CD4-positive, alpha-beta T cell treated with Interleukin-12 subunit alpha and Interleukin-12 subunit beta, for 1 hour (primary cell): ENCODE measurements around the gene ASB13.
"Not testable (repeated sequence)": the region's sequence is repeated elsewhere in the genome, so short reads cannot be mapped to it uniquely, and the experiment has no call there.

Source experiments
- DNase-seq: peaks from one replicate; pipeline ENCODE4 v3.0.0-alpha.2; 2020

ASB13 gene

DNA sequence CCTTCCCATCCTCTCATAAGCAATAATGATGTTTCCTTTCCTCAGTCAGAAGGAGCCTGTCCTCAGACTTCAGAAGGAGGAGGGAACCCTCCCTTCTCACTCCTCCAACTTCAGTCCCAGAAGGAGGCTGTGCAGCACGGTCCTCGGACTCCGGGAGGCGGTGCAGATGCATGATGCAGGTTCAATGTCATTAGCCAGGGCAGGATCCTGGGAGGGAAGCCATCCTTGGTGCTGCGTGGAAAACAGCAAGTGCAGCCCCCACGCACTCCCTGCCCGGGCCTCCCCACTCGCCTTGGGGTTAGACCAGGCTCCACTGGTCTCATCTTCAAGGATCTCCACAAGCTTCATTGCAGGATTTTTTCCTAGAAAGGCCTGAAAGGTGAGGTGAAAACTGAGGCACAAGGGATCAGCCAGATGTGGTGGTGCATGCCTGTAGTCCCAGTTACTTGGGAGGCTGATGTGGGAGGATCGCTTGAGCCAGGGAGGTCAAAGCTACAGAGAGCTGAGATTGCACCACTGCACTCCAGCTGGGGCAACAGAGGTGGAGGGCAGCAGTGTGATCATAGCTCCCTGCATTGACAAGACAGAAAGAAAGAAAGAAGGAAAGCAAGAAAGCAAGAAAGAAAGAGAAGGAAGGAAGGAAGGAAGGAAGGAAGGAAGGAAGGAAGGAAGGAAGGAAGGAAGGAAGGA lies 62.0 kb downstream of the ASB13 start:
- DNase-seq, result no peak

DNA sequence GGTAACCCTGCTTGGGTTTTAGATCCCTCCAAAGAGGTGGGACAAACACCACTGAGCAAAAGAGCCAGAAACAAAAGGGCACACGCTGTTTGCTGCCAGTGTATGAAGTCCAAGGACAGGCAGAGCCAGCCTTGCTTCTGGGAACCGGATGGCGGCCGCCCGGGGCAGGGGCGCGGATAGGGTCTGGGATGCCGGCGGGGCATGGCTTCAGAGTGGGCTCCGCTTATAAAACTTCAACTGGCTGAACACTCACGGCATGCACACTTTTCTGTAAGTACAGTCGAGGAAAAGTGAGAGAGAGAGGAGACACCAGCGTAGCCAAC lies 62.6 kb downstream of the ASB13 start:
- DNase-seq, result no peak

DNA sequence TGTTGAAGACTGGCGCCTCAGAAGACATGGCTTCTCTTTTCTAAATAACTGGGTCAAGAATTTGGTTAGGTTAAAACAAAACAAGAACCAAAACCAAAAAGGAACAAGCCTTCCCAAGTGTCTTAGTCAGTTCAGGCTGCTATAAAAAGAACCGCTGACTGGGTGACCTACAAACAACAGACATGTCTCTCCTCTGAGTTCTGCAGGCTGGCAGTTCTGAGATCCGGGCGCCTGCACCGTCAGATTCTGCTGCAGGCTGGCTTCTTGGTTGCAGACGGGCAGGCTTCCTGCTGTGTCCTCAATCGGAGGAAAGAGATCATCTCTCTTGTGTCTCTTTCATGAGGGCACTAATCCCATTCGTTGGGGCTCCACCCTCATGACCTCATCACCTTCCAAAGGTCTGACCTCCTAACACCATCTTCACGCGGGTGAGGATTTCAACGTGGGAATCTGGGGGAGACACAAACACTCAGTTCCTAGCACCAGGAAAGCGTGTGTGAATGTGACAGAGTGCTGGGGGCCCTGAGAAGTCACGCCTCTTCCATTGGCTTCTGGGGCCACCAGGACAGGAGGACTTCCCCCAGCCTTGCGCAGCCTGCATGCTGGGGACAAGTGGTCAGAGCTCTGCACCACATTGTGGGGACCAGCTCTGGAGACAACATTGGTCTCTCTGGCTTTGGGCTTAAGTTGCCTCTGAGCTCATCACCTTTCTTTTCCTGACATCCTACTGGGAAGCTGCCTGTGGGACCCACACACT lies 63.1 kb downstream of the ASB13 start:
- DNase-seq, result no peak

DNA sequence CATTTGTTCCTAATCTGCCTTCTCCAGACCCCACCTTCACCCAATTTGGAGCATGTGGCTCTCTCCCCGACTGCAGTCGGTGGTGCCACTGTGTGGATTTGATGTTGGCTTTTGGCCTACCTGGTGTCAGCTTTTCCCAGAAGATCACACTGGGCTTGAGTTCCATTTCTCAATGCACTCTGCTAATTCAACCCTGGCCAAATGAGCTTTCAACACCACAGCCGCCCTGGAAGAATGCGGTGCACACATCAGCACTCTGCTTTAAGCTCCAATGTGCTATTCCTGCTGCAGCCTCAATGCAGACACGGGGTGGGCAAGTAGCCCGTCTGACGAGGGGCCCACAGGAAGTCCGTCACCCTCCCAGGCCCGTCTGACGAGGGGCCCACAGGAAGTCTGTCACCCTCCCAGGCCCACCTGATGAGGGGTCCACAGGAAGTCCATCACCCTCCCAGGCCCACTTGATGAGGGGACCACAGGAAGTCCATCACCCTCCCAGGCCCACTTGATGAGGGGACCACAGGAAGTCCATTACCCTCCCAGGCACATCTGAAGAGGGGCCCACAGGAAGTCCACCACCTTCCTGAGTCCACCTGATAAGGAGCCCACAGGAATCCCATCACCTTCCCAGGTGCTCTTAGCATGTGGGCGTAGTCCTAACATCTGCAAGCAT lies 64.4 kb downstream of the ASB13 start:
- DNase-seq, result no peak

DNA sequence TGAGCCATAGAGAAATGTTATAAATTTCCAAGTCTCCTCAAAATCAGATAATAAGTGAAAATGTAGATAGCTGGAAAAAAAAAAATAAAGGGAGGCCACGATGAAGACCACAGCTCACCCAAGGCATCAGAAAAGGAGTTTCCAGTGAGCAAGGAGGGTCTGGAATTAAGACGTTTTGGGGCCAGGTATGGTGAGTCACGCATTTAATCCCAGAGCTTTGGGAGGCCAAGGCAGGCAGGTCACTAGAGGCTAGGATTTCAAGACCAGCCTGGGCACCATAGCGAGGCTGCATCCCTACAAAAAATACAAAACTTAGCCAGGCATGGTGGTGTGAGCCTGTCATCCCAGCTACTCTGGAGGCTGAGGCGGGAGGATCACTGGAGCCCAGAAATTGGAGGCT lies 65.5 kb downstream of the ASB13 start:
- no peak for DNase-seq

DNA sequence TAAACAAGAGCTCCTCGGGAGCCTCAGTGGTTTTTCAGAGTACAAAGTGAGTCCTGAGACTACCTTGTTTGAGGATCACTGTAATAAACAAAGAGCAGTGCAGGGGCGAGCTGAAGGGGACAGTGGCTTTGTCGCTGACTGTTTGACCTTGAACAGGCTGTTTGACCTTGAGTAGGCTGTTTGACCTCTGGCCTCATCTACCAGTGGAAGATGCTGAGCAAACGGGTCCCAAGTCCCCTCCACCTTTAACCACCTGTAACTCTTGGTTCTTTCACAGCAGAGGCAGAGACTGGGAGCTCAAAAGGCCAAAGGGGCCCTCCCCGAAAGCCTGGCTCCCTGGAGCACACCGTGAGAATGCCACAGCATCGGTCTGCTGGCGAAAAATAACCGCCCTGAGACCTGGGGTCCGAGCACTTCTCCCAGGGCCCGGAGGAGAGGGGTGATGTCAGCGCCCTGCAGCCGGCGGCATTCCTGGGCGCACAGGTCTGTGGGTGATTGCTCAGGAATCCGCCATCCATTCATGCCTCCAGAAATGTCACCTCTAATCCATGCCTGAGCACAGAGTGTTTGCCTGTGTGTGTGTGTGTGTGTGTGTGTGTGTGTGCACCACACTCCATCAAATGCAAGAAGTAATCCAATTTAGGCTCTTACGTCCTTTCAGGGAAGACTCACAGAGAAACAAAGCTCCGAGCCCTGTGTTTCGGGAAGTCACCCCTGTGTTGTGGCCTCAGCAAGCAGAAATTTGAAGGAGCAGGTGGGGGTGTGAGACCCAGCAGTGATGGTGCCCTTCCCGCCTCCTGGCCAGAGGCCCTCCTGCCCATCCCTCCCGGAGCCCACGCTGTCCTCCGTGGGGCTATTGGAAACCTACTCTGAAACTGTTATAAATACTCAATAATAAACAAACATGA lies 66.5 kb downstream of the ASB13 start:
- DNase-seq, result no peak

DNA sequence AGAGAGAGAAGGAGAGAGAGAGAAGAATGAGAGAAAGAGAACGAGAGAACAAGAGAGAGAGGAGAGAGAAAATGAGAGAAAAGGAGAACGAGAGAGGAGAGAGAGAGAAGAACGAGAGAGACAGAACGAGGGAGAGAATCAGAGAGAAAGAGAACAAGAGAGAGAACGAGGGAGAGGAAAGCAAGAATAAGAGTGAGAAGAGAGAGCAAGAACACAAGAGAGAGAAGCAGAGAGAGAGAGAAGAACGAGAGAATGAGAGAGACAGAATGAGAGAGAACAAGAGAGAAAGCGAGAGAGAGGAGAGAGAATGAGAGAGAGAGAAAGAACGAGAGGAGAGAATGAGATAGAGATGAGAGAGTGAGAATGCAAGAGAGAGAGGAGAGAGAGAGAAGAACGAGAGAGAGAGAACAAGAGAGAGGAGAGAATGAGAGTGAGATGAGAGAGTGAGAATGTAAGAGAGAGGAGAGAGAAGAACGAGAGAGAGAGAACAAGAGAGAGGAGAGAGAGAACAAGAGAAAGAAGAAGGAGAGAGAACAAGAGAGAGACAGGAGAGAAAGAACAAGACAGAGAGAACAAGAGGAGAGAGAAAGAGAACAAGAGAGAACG lies 68.2 kb downstream of the ASB13 start:
- no peak for DNase-seq

DNA sequence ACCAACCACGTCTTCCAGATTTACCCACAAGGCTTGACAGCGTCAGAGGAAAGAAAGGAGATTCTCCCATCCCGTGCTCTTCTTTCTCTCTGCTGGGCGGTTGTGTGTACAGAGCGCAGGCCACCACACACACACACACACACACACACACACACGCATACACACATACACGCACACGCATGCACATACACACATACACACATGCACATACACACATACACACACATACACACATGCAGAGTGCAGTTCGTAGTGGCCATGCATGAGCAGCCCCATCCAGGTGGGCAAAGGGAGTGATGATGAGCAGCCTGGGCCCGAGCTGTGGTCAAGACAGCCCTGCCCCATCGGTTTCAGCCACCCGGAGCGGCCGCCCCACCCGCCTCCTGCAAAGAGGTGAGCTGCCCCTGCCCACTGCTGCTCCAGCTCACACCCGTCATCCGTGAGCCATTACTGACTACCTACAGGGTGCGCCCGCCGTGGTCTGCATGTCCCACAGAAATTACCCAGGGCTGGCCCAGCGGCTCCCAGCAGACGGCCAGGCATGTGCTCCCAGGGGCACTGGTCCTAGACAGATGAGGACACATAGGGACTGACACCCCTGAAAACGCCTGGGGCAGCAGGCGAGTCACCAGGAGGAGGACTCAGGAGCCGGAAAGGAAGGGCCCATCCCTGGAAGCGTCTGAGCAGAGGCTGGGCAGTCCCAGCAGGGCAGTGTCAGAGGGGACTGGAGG lies 69.6 kb downstream of the ASB13 start:
- DNase-seq, result no peak

DNA sequence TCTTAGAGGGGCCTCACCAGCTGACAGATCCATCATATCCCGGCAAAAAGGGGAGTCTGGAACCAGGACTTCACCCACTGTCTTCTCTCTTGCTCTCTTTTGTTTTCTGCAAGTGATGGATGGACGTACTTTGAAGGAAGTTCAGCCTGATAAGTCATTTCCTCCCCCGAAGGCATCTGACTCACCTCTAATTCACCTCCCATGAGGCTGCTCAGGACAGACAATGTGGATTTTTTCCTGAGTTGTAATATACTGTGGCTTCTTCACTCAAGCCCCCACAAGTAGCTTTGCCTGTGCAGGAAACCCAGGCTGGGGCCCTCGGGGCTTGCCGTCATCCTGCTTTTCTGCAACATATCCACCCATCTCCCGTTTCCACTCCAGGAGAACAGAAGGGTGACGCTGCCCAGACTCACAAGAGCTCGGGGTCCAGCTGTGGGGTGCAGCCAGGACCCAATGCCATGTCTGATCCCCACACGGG lies 70.4 kb downstream of the ASB13 start:
- DNase-seq, result no peak

DNA sequence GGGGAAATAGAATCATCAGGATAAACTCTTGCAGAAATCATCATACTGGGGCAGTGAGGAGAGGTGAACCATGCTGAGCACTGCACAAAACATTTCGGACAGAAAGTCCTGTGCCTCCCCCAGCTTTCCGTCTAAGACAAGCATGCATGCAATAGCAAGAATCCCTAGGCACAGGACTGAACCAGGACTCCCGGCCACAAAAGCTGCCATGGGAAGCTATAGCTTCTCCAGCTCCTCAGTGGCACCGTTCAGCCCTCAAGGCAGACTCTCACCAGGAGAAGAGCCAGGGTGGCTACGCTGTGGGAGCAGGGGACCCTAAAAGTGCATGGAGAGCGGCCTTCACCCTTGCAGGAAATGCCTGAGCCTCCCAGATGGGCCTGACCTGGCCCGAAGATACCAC lies 70.8 kb downstream of the ASB13 start:
- no peak for DNase-seq

DNA sequence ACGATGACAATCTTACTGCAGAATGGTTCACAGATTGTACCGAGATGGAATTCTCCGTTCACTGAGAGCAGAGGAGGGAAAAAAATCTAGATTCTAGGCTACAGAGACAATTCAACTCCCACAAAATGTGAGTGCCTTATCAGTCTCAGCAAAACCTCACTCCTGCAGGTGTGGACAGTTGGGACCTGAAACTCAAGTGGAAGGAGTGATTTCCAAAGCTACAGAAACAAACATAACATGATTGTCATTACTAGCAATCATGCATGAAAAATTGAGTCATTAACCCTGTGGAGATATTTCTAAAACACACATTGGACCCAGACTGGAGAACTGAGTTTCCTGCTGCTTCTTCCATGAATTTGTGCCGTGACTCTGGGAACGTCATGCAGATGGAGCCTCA lies 71.3 kb downstream of the ASB13 start:
- DNase-seq, result no peak

DNA sequence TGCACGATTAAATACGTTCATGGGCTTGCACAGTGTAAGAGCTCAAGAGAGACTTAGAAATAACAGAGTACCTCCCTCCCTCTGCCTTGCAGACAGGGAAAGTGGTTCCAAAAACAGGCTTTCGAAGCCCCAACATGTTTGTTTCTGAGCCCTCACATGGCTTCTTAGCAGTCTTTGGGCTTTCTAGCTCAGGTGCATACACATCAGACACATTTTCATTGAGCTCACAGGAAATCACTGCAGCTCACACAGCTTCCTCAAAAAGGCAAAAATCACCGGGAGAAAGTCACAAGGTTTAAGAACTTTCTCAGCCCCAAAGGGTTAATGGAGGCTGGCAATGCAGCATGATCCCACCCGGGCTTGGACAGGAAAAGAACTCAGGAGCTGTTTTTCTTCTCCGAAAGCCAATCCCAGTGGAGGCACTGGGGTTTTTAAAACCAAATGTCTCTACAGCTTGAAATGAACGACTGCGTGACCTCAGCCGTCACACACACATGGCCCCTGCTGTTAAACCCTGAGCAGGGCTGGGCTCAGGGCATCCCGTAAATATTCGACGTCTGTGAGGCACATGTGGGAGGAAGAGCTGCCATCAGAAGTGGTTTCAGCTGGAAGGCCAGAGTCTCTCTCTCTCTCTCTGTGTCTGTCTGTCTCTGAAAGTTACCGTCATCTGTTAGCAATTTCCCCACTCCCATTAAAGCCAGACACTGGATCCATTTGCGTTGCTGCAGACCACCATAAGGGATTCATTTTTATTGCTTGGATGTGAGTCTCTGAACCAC lies 71.9 kb downstream of the ASB13 start:
- DNase-seq, result no peak

DNA sequence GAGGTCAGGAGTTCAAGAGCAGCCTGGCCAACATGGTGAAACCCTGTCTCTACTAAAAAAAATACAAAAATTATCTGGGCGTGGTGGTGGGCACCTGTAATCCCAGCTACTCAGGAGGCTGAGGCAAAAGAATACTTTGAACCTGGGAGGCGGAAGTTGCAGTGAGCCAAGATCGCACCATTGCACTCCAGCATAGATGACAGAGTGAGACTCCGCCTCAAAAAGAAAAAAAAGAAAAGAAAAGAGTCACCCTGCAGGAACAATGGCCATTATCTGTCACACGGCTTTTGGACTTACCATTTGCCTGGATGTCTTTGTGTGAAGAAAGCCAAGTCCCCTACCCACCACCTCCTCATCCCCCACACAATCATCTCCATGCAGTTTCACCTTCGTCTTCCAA lies 73.0 kb downstream of the ASB13 start:
- DNase-seq, result not testable (repeated sequence)

DNA sequence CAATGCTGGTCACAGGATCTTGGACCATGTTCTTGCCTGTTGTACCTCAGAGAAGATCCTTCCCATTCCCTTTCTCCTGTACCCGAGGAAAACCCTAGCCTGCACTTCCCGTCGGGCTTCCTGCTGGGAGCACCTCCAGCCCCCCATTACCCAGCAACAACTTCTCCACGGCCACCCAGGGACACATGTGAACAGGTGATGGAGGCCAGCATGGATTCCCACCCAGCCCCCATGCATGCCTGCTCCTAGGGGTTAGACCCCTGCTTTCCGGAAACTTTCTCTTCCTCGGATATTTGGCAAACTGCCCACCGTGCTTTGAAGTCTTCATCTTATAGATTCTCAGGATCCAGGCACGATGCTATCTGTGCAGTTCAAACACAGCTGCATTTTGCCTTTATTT lies 74.3 kb downstream of the ASB13 start:
- DNase-seq, result no peak

DNA sequence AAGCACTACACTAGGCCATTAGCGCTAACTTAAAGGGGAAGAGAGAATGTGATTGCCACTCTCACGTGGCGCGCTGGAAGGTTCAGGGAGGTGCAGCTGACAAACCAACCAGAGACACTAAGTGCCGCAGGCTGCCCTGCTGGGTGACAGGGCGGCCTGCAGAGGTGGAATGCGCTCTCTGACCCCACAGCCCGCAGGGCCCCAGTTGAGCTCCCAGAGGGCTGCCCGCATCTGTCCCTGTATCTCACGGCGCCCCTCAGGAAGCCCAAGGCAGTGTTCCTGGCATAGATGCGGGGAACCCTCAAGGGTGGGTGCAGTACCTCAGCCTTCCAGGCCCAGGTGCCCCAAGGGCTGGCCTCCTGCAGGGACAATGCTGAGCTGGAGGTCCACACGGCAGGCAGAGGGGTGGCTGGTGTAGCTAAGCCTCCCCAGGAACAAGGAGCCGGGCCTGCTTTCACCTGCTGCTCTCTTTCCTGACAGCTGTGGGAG lies 75.0 kb downstream of the ASB13 start:
- DNase-seq, result no peak

DNA sequence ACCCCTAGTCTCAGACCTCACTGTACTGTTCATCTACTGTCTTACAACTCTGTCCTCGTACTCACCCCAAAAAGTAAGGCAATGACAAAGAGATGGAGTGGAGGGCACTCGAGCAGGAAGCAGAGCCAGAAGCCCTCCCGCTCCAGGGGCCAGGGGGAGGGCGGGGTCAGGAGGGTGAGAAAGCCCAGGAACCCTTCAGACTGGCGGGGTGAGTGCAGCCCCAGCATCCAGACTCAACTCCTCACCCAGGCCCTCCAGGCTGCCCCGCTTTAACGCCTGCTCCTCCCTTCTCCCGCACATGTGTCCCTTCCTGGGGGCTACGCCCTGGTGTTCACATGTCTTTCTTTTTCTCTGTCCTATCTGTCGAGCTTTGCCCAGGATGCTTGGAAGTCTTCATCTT lies 75.6 kb downstream of the ASB13 start:
- DNase-seq, result no peak

DNA sequence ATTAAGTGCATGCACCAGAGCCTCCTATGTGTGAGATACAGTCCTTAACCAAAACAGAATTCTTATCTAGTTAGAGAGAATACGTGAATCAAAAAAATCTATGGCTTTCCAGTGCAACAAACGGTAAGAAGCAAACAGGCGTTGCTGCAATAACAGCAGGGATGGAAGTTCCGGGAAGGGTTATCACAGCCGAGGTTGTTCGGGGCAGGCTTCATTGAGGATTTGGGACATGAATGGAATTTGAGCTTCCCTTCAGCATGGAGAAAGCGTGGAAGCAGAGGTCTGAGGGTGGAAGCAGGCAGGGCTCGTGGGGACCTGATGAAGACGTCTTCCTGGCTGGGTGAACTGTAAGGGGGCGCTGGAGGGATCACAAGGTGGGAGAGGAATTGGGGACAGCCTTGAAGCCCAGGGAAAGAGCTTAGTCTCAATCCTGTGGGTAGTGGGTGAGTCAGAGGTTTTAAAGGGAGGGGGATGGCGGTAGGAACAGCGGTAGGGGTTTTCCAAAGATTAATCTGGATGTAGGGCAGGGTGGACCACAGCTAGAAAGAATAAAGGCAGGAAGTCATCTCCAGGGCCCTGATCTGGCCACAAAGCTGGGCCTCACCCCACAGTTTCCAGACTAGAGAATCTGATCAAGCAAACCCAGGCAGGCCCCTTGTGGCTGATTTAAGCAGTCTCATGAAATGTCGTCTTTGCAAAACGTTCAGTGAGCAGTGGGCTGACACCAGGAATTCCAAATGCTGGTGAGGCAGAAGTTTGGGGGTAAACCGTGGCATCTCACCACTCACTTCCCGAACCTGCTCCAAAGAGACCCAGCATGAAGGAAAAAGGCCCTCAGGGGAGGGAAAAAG lies 76.5 kb downstream of the ASB13 start:
- no peak for DNase-seq

DNA sequence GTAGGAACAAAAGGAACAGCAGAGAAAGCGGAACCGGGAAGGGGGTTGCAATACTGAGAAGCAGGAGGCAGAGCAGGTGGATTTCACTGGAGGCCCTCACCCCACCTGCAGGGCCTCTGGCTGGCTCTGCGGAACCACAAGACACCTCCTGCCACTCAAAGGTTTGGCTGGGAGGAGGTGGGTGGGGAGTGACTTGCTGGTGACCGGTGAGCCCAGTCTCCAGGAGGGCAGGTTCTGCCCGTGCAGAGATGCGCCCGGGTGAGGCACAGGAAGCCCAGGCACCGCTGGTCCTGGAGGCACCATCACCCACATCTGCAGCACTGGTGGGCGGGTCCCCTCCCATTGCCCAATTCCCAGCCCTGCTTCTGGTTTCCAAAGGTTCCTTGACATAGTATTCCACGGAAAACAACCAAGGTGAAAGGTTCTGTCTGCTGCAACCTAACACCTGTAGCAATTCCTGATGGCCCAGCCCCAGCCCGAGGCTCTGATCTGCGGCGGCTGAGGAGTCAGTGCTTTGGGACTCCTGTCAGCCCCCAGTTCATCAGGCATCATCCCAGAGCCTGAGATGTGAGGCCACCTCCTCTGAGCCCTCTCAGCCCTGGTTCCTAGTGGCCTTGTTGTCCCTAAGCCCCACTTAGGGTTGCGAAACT lies 77.3 kb downstream of the ASB13 start:
- DNase-seq, result no peak
